ENCODE measurements around the gene ETHE1.
"Not testable (repeated sequence)": the region's sequence is repeated elsewhere in the genome, so short reads cannot be mapped to it uniquely, and the experiment has no call there.

Gene ETHE1

GRCh38 chr19:43518051-43518450 lies 8.9 kb downstream of the ETHE1 start:
- H3K9me3 ChIP-seq (ENCODE audit: control insufficient read depth, insufficient read depth, low read depth, low read length): 0 out of 2 replicates have a peak, but pooled peaks cover 2% of the 10 kb centered on the region
- H3K27ac ChIP-seq (ENCODE audit: low read depth, low read length): no peak overlapping the region
- no peaks in the 10 kb centered on the region for H3K27me3 ChIP-seq (ENCODE audit: control insufficient read depth, insufficient read depth, low read length)
- 0 out of 2 replicates have a peak, but pooled peaks cover 2% of the 10 kb centered on the region for H3K36me3 ChIP-seq (ENCODE audit: control insufficient read depth, insufficient read depth, low read length)
- peaks cover 2% of the 10 kb centered on the region; the same call in 1 of the 2 replicates for H3K4me1 ChIP-seq (ENCODE audit: control insufficient read depth, insufficient read depth, low read length)
- H3K4me3 ChIP-seq (ENCODE audit: low read depth, low read length): no peak overlapping the region
- no peak overlapping the region for H3K9ac ChIP-seq (ENCODE audit: low read length)

GRCh38 chr19:43512399-43512798 lies 14.6 kb downstream of the ETHE1 start:
- not testable (repeated sequence) for H3K27me3 ChIP-seq (ENCODE audit: control insufficient read depth, insufficient read depth, low read length)
- peaks cover 20% of the 10 kb centered on the region for H3K36me3 ChIP-seq (ENCODE audit: control insufficient read depth, insufficient read depth, low read length)

DNA sequence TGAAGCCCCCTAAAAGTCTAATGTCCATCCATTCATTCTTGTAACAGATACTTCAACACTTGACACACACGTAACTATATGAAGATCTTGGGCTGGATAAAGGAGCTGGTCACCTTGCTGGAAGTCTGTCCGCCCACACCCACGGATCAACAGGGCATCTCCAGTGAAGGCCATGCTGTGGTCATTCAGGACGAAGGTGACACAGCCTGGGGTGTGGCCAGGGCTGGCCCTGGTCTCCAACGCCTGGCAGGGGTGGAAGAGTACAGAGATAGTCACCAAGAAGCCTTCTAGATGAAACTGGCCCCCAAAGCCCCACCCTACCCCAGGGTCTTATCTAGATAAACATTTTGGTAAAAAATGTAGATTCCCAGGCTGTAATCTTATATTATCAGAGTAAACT lies 15.7 kb downstream of the ETHE1 start:
- Histone ChIP-seq H3K4me1 (ENCODE audit: control insufficient read depth, insufficient read depth, low read length) (no peaks in the 10 kb centered on the region), H3K36me3 (ENCODE audit: control insufficient read depth, insufficient read depth, low read length) (peaks cover 22% of the 10 kb centered on the region), H3K9me3 (ENCODE audit: control insufficient read depth, insufficient read depth, low read depth, low read length) (peaks cover 9% of the 10 kb centered on the region; the same call in 1 of the 2 replicates), H3K4me3 (ENCODE audit: low read depth, low read length) (no peak overlapping the region), H3K27ac (ENCODE audit: low read depth, low read length) (no peak overlapping the region), H3K9ac (ENCODE audit: low read length) (no peak overlapping the region), H3K27me3 (ENCODE audit: control insufficient read depth, insufficient read depth, low read length) (no peaks in the 10 kb centered on the region)

More at GRCh38 chr19:43512399-43512798, 14.6 kb downstream of the ETHE1 start:
- not testable (repeated sequence) for H3K4me1 ChIP-seq (ENCODE audit: control insufficient read depth, insufficient read depth, low read length); H3K9me3 ChIP-seq (ENCODE audit: control insufficient read depth, insufficient read depth, low read depth, low read length); H3K4me3 ChIP-seq (ENCODE audit: low read depth, low read length); H3K9ac ChIP-seq (ENCODE audit: low read length); H3K27ac ChIP-seq (ENCODE audit: low read depth, low read length)

- Histone ChIP-seq H3K4me1 (ENCODE audit: control insufficient read depth, insufficient read depth, low read length) (no peaks in the 10 kb centered on the region), H3K9ac (ENCODE audit: low read length) (no peak overlapping the region), H3K4me3 (ENCODE audit: low read depth, low read length) (no peak overlapping the region), H3K27ac (ENCODE audit: low read depth, low read length) (no peak overlapping the region), H3K9me3 (ENCODE audit: control insufficient read depth, insufficient read depth, low read depth, low read length) (peaks cover 9% of the 10 kb centered on the region; the same call in 1 of the 2 replicates), H3K36me3 (ENCODE audit: control insufficient read depth, insufficient read depth, low read length) (peaks cover 22% of the 10 kb centered on the region), H3K27me3 (ENCODE audit: control insufficient read depth, insufficient read depth, low read length) (no peaks in the 10 kb centered on the region)
These were observed 16.3 kb downstream of the ETHE1 start for GRCh38 chr19:43510713-43511112.

- Histone ChIP-seq H3K9ac (ENCODE audit: low read length) (no peak overlapping the region), H3K36me3 (ENCODE audit: control insufficient read depth, insufficient read depth, low read length) (peaks cover 22% of the 10 kb centered on the region), H3K27me3 (ENCODE audit: control insufficient read depth, insufficient read depth, low read length) (peaks cover 13% of the 10 kb centered on the region), H3K4me3 (ENCODE audit: low read depth, low read length) (no peak overlapping the region), H3K27ac (ENCODE audit: low read depth, low read length) (no peak overlapping the region), H3K9me3 (ENCODE audit: control insufficient read depth, insufficient read depth, low read depth, low read length) (peaks cover 5% of the 10 kb centered on the region; the same call in 1 of the 2 replicates), H3K4me1 (ENCODE audit: control insufficient read depth, insufficient read depth, low read length) (peaks cover 6% of the 10 kb centered on the region; the same call in 1 of the 2 replicates)
These were observed 19.1 kb downstream of the ETHE1 start for GRCh38 chr19:43507880-43508279.

DNA sequence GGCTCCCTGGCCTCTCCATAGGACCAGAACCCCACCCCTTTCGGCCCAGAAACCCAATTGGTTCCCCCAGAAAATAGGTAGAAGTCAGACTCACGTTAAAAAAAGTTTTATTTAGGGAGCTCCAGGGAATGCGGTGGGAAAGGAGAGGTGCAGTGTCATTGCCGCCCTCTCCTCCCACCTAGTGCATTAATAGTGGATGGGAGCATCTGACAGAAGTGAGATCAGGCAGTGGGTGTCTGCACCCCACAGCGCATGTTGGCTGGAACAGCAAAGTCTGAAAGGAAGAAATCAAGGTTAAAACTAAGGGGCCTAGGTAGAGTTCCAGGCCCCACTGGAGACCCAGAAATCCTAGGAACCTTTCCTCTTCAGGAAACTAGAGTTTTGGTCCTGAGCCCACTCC lies 20.4 kb downstream of the ETHE1 start:
- Histone ChIP-seq H3K9me3 (ENCODE audit: control insufficient read depth, insufficient read depth, low read depth, low read length) (0 out of 2 replicates have a peak, but pooled peaks cover 3% of the 10 kb centered on the region), H3K9ac (ENCODE audit: low read length) (no peak overlapping the region), H3K27ac (ENCODE audit: low read depth, low read length) (no peak overlapping the region), H3K4me1 (ENCODE audit: control insufficient read depth, insufficient read depth, low read length) (peaks cover 12% of the 10 kb centered on the region; the same call in 1 of the 2 replicates), H3K36me3 (ENCODE audit: control insufficient read depth, insufficient read depth, low read length) (peaks cover 22% of the 10 kb centered on the region), H3K27me3 (ENCODE audit: control insufficient read depth, insufficient read depth, low read length) (peaks cover 21% of the 10 kb centered on the region), H3K4me3 (ENCODE audit: low read depth, low read length) (no peak overlapping the region)

- no peak overlapping the region for H3K4me3 ChIP-seq (ENCODE audit: low read depth, low read length)
- no peak overlapping the region for H3K9ac ChIP-seq (ENCODE audit: low read length)
- peaks cover 17% of the 10 kb centered on the region for H3K36me3 ChIP-seq (ENCODE audit: control insufficient read depth, insufficient read depth, low read length)
- H3K27me3 ChIP-seq (ENCODE audit: control insufficient read depth, insufficient read depth, low read length): peaks cover 21% of the 10 kb centered on the region
- H3K27ac ChIP-seq (ENCODE audit: low read depth, low read length): no peak overlapping the region
- H3K4me1 ChIP-seq (ENCODE audit: control insufficient read depth, insufficient read depth, low read length): peaks cover 12% of the 10 kb centered on the region; the same call in 1 of the 2 replicates
- no peaks in the 10 kb centered on the region for H3K9me3 ChIP-seq (ENCODE audit: control insufficient read depth, insufficient read depth, low read depth, low read length)
These were observed 21.1 kb downstream of the ETHE1 start for GRCh38 chr19:43505941-43506340.

DNA sequence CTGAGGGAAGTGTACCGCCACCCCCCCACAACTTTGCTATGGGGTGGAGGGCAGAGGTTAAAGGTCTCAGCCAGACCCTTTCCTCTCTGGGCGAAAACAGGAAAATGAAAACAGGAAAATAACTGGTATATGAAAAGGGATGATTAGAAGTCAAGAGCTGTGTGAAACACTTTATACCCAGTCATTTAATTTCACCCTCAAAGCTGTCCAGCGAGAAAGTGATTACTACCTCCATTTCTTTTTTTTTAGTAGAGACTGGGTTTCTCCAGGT lies 21.9 kb downstream of the ETHE1 start:
- H3K9ac ChIP-seq (ENCODE audit: low read length): peak overlapping the region; percentile 54
- peaks cover 21% of the 10 kb centered on the region for H3K27me3 ChIP-seq (ENCODE audit: control insufficient read depth, insufficient read depth, low read length)
- H3K4me3 ChIP-seq (ENCODE audit: low read depth, low read length): peak overlapping the region; percentile 87
- no peak overlapping the region for H3K27ac ChIP-seq (ENCODE audit: low read depth, low read length)
- H3K4me1 ChIP-seq (ENCODE audit: control insufficient read depth, insufficient read depth, low read length): peaks cover 12% of the 10 kb centered on the region; the same call in 1 of the 2 replicates
- no peaks in the 10 kb centered on the region for H3K9me3 ChIP-seq (ENCODE audit: control insufficient read depth, insufficient read depth, low read depth, low read length)
- peaks cover 14% of the 10 kb centered on the region for H3K36me3 ChIP-seq (ENCODE audit: control insufficient read depth, insufficient read depth, low read length)

DNA sequence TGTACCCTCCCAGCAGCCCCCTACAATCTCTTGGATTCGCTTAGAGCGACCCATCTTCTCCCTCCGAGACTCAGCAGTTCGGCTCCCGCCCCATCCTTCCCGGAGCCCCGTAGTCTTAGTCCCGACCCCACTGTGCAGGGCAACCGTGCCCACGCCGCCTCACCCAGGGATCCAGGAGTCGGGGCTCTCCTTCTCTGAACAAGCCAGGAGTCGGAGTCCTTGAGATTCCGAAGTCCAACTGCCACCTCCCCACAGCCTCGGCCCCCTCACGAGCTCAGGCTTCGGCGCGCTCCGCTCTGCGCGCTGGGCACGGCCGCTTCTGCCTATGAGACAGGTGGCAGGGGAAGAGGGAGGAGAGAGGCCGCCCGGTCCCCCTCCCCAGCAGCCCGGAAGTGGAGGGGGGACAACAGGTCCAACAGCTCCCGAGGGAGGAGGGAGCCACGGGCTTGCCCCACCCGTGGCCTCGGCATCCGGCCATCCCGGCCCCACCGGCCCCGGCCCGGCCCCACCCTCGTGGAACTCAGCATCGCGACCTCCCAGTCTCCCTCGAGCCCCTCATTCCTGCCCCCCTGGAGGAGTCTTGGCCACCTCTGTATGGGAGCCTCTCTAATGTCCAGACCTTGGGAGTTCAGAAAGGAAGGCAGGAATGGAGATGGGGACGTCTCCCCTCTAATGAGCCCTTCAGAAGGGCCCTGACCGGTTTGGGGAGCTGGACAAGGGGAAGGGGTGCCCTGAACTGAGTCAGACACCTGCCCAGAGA lies 22.4 kb downstream of the ETHE1 start, which contains the start of gene PHLDB3:
TSS of gene PHLDB3 (minus strand) at position 321 of the 760 bp plus-strand sequence. CDS start 628 bp downstream, outside the sequence.
- H3K4me3 ChIP-seq (ENCODE audit: low read depth, low read length): peak within 1 kb of the TSS; percentile 87
- H3K27me3 ChIP-seq (ENCODE audit: control insufficient read depth, insufficient read depth, low read length): peaks cover 21% of the 10 kb centered on the region
- no peak within 1 kb of the TSS for H3K27ac ChIP-seq (ENCODE audit: low read depth, low read length)
- no peaks in the 10 kb centered on the region for H3K9me3 ChIP-seq (ENCODE audit: control insufficient read depth, insufficient read depth, low read depth, low read length)
- peak within 1 kb of the TSS; percentile 54 for H3K9ac ChIP-seq (ENCODE audit: low read length)
- peaks cover 12% of the 10 kb centered on the region; the same call in 1 of the 2 replicates for H3K4me1 ChIP-seq (ENCODE audit: control insufficient read depth, insufficient read depth, low read length)
- peaks cover 10% of the 10 kb centered on the region for H3K36me3 ChIP-seq (ENCODE audit: control insufficient read depth, insufficient read depth, low read length)

- H3K27ac ChIP-seq (ENCODE audit: low read depth, low read length): no peak overlapping the region
- H3K9me3 ChIP-seq (ENCODE audit: control insufficient read depth, insufficient read depth, low read depth, low read length): no peaks in the 10 kb centered on the region
- H3K4me3 ChIP-seq (ENCODE audit: low read depth, low read length): peak overlapping the region; percentile 87
- H3K27me3 ChIP-seq (ENCODE audit: control insufficient read depth, insufficient read depth, low read length): peaks cover 21% of the 10 kb centered on the region
- H3K4me1 ChIP-seq (ENCODE audit: control insufficient read depth, insufficient read depth, low read length): peaks cover 12% of the 10 kb centered on the region; the same call in 1 of the 2 replicates
- H3K36me3 ChIP-seq (ENCODE audit: control insufficient read depth, insufficient read depth, low read length): peaks cover 8% of the 10 kb centered on the region
- H3K9ac ChIP-seq (ENCODE audit: low read length): peak overlapping the region; percentile 54
These were observed 23.2 kb downstream of the ETHE1 start for GRCh38 chr19:43503501-43504425.

Data from HUES6 (cell line).